Limb (tissue), 2 donors: ENCODE data around the gene SMYD3.

Source experiments
- DNase-seq, 2 donors: peaks; one replicate each; pipeline ENCODE4 v3.0.0-alpha.2; 2016; ENCODE audit errors: extremely low spot score in 2 of 2

SMYD3 gene

DNA sequence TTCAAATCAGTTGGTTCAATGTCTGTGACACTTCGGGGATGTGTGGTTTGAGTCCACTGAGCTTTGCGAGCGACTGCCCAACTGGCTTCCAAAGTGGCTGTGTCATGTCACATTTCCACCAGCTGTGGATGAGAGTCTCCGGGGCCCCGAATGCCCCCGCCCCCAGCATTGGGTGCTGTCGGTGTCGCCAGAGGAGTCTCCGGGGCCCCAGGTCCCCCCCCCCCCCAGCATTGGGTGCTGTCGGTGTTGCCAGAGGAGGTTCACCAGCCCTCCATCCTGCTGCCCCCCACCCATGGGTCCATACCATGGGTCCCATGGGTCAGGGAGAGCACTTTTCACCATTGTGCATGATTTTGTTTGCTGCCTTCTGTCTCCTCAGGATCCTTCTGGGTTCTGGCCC, 9.0 kb upstream of the SMYD3 start:
- no peak for DNase-seq

DNA sequence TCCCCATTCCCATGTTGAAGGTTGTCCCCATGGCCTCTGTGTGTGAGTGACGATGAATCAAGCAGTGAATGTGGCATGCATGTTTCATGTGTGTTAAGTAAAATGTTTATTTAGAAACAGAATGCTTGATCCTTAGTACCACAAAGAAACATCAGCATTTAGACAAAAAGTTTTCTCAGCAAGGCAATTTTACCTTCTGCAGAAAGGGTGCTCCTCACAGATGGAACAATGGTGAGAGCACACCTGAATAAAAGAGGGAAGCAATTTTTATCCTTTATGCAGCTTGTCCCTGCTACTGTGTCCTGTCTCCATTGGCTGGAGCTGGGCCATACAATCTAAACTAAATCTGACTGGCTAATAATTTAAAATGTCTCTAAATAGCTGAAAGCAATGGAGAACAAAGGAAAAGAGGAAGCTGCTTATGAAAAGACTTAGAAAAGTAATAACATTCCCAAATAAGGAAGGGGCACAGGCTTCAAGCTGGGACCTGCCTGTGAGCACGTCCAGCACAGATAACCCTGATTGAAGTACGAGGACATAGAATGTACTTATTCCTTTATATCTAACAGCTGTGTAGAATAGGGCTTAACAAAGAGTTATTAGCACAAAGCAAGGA, 8.4 kb upstream of the SMYD3 start:
- no peak for DNase-seq

- no peak for DNase-seq
Measured at GRCh38 chr1:246513619-246514343, 6.7 kb upstream of the SMYD3 start.

- DNase-seq: no peak
Measured at GRCh38 chr1:246513041-246513440, 6.0 kb upstream of the SMYD3 start.

GRCh38 chr1:246512635-246513034, 5.6 kb upstream of the SMYD3 start:
- no peak for DNase-seq

GRCh38 chr1:246512230-246512629, 5.2 kb upstream of the SMYD3 start:
- no peak for DNase-seq

DNA sequence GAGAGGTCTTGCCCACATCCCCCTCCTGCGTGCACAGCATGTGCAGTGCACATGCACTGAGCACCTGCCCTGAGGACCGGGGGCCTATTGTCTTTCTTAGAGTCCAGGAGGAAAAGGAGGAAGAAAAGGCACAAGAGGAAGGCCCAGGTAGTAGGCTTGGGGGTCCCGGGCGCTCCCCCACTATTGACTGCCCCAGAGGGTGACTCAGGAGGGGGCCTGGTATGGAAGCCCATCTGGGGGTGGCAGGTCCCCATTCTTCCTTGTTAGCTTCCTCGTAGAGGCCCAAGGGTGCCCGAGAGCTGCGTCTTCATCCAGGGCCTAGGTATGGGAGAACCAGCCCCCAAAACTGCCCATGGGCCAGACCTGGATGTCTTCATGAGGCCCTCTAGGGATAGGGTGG, 4.1 kb upstream of the SMYD3 start:
- DNase-seq: no peak

GRCh38 chr1:246510147-246511030, 3.3 kb upstream of the SMYD3 start:
- DNase-seq: no peak

GRCh38 chr1:246508897-246509688, 2.0 kb upstream of the SMYD3 start:
- no peak for DNase-seq

- DNase-seq: no peak
Measured at GRCh38 chr1:246506367-246506673, 759 bp downstream of the SMYD3 start.

DNA sequence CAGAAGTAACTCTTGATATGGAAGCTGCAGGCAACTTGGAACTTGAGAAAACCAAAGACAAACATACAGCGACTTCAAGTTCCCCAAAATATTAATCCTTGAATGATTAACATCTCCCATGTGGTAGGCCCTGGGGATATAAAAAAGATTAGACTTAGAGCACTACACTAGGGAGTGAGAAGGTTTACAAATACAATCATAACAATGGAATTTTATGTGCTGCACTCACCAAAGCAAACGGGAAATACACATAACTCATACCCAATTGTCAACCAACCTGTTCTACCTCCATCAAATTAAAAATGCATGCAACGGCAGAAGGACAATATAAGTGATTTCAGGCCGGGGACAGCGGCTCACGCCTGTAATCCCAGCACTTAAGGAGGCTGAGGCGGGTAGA, 3.7 kb downstream of the SMYD3 start:
- DNase-seq: no peak

GRCh38 chr1:246497331-246497915, 9.7 kb downstream of the SMYD3 start:
- DNase-seq: peak in 1 of 2 donors; percentile 79

- DNase-seq: peak; percentile 83 to 85
Measured at GRCh38 chr1:246492611-246493245, 14.4 kb downstream of the SMYD3 start.

GRCh38 chr1:246491551-246492053, 15.5 kb downstream of the SMYD3 start:
- no peak for DNase-seq

GRCh38 chr1:246488674-246489073, 18.4 kb downstream of the SMYD3 start:
- DNase-seq: no peak

GRCh38 chr1:246483569-246483933, 23.5 kb downstream of the SMYD3 start:
- DNase-seq: no peak

- DNase-seq: no peak
Measured at GRCh38 chr1:246482805-246483568, 24.1 kb downstream of the SMYD3 start.

- DNase-seq: no peak
Measured at GRCh38 chr1:246479061-246479460, 28.0 kb downstream of the SMYD3 start.

GRCh38 chr1:246477634-246478033, 29.4 kb downstream of the SMYD3 start:
- DNase-seq: no peak

GRCh38 chr1:246476771-246477170, 30.3 kb downstream of the SMYD3 start:
- DNase-seq: no peak
